ENCODE measurements around the gene FOXD4L1. TPM values are rescaled to one million over a fixed set of nuclear protein-coding genes. Genes with fewer than 3 reads are reported as not detected.
A peak's percentile ranks its signal among the peaks of the same experiment; 100 is the strongest.
"Not testable (repeated sequence)": the region's sequence is repeated elsewhere in the genome, so short reads cannot be mapped to it uniquely, and the experiment has no call there.

Gene FOXD4L1
- total and polyA plus RNA-seq, 10 donors = 0.13 to 0.68 (median 0.20) TPM; not detected in 4

DNA sequence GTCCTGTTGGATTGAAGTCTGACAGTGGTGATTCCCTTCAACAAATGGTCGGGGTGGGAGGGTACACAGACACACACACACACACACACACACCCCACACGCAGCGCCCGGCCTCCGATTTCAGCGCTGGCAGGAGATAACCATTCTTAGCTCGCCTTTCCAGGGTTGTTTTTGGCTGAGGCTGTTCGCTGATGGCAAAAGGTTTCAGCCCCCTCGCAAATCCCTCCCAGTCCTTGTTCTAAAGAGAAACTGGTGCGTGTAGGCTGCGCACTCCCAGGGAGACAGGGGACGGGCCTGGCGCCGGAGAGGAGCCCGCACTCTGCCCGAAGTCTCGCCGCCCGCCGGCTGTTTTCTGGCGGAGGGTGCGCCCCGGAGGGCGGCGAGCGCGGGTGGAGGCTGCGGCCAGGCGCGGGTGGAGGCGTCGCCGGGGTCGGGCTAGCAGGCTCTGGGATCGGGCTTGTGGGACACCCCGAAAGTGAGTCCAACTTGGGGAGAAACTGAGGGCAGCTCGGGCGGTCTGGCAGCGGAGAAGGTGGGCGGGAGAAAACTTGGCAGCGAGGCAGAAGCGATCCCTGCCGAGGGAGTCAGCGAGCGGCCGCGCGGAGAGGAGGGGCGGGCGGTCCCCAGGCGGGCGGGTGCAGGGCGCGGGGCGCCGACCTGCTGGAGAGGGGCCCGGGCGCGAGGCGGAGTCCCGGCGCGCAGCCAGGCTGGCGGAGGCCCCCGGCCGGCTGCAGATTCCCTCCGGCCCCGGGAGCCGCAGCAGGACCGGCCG is 42.9 kb downstream of the FOXD4L1 start:
- H3K9me3 ChIP-seq; H3K36me3 ChIP-seq; intact Hi-C loops (cut with DNase I; ENCODE audit: low total_unique reads): not testable (repeated sequence)
- Histone ChIP-seq H3K27me3 (replicated peaks in 1 of 7) (peaks cover 0 to 21% (median 10%) of the 10 kb centered on the region in 7 donors), H3K27ac (peak overlapping the region in 7 of 8 donors; percentile 71 to 82 (median 79)), H3K4me3 (peak overlapping the region; percentile 38 to 75 (median 50)), H3K4me1 (peaks cover 0 to 13% (median 4%) of the 10 kb centered on the region in 6 donors)
- DNase-seq = peak; percentile 78
- peak; percentile 22 to 71 (median 51) for TF ChIP-seq POLR2AphosphoS5 (IDR thresholded peaks at IDR 0.05)
- 0 to 1% (median 1%) methylated on average over 13 to 71 of the region's 71 CpGs for WGBS, 5 donors

DNA sequence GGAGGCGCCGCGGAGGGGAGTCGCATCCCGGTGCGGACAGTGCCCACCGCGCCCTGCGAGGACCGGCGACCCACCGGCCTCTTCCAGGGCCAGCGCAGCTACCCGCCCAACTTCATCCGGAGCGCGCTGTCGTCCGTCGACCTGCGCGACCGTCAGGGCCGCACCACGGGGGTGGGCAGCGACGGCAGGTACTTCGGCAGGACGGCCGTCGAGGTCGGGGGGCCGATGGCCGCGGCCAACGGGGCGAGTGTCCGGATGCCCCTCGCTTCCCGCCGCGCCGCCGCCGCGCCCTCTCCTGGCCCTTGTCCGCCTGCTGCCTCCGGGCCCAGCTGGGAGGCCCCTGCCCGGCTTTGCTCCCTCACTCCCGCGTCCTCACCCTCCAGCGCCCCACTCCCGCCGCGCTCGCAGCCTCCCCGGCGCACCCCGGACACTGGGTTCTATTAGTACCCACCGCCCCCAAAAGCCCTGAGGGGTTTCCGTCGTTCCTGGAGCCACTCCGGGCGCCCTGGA is 43.6 kb downstream of the FOXD4L1 start:
- 2 to 11% (median 2%) methylated on average over 14 to 64 of the region's 64 CpGs for WGBS, 5 donors
- H3K36me3 ChIP-seq; H3K9me3 ChIP-seq; intact Hi-C loops (cut with DNase I; ENCODE audit: low total_unique reads): not testable (repeated sequence)
- Histone ChIP-seq H3K4me1 (peaks cover 0 to 13% (median 4%) of the 10 kb centered on the region in 6 donors), H3K27ac (peak overlapping the region in 7 of 8 donors; percentile 71 to 82 (median 79)), H3K4me3 (peak overlapping the region in 7 of 8 donors; percentile 45 to 75 (median 52)), H3K27me3 (replicated peaks in 1 of 7) (peaks cover 0 to 21% (median 10%) of the 10 kb centered on the region in 7 donors)
- peak; percentile 73 for DNase-seq

DNA sequence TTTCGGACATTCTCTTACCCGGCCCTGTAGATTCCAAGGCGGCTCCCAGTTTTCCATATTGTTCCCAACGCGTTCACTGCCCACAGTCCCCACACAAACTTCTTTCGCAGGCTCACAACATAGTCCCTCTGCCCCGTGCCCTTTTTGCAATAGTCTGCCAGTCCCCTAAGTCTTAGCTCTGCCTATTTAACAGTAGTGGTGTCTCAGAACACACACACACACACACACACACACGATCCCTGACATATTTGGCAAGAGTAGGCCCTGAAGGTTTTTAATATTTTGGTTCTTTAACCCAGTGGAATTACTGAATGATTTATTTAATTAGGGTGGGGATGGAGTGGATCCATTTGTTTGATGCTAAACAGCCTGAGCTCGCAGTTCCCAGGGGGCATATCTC is 44.1 kb downstream of the FOXD4L1 start:
- intact Hi-C loops (cut with DNase I; ENCODE audit: low total_unique reads); H3K9me3 ChIP-seq; H3K36me3 ChIP-seq; DNase-seq: not testable (repeated sequence)
- Histone ChIP-seq H3K4me1 (peaks cover 0 to 13% (median 4%) of the 10 kb centered on the region in 6 donors), H3K27ac (peak overlapping the region in 3 of 8 donors; percentile 78 to 82 (median 82)), H3K27me3 (replicated peaks in 1 of 7) (peaks cover 0 to 21% (median 10%) of the 10 kb centered on the region in 7 donors), H3K4me3 (peak overlapping the region in 5 of 8 donors; percentile 45 to 75 (median 52))
- WGBS, 5 donors = 20 to 65% (median 29%) methylated on average over 3 to 6 of the region's 9 CpGs

Other genes starting within 250 kb of the FOXD4L1 start
- gene PAX8, start 219.7 kb upstream of the FOXD4L1 start, total RNA-seq = 1 to 10 TPM in 4 of 7 donors, under 1 TPM in 3; 0.09 to 2.8 (median 1.1) TPM
- 1 to 10 TPM in 1 of 3 donors, under 1 TPM in 2; 0.06 to 1.4 (median 0.08) TPM for gene PAX8, start 219.7 kb upstream of the FOXD4L1 start, polyA plus RNA-seq
- gene ZNG1B, start 61.0 kb upstream of the FOXD4L1 start, total RNA-seq = 10 to 100 TPM; 27.9 to 47.4 (median 34.5) TPM
- 10 to 100 TPM; 18.6 to 31.9 (median 29.6) TPM for gene ZNG1B, start 61.0 kb upstream of the FOXD4L1 start, polyA plus RNA-seq
- 10 to 100 TPM; 12.1 to 29.5 (median 17.8) TPM for gene RABL2A, start 128.6 kb downstream of the FOXD4L1 start, total RNA-seq
- 10 to 100 TPM; 10.5 to 13.9 (median 10.9) TPM for gene RABL2A, start 128.6 kb downstream of the FOXD4L1 start, polyA plus RNA-seq

Data from spleen (tissue), 11 donors.